ENCODE results near the gene IQCC.
A peak's percentile ranks its signal among the peaks of the same experiment; 100 is the strongest.

The IQCC gene

DNA sequence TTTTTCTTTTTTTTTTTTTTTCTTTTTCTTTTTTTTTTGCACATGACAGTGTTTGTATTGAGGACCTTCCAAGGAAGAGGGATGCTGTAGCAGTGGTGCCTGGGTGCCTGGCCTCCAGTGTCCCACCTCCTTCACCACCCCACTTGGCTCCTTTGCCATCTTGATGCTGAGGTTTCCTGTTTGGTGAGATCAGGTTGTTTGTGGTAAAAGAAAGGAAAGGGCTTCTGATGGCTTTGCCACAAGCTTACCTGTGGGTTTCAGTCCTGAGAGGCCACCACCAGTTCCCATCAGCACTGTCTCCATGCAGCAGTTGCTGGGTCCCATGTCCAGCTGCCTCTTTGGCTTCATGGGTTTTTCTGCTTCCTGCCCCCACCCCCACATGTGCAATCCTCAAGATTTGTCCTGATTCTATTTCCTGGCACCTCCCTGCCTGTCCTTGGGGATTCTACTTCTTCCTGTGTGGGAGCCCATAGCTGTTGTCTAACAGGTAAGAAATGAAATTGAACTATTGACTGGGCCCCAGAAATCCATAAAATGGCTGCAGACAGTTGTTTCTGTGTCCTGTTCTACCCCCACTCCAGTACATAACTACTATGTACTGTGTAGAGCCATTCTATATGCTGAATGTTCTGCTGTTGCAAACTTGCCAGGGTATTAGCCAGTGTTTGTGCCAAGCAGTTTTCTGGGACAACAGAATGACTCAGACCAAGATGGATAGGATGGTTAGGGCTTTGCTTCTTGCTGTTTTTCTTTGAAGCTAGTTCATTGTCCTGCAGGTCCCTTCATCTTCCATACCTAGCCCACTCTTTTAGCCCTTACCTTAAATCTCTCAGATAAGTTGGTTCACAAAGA, 9.3 kb upstream of the IQCC start:
- DNase-seq (ENCODE audit: low spot score), result no peak

- no peak for DNase-seq (ENCODE audit: low spot score)
Observed at GRCh38 chr1:32197074-32197473, 8.4 kb upstream of the IQCC start.

DNA sequence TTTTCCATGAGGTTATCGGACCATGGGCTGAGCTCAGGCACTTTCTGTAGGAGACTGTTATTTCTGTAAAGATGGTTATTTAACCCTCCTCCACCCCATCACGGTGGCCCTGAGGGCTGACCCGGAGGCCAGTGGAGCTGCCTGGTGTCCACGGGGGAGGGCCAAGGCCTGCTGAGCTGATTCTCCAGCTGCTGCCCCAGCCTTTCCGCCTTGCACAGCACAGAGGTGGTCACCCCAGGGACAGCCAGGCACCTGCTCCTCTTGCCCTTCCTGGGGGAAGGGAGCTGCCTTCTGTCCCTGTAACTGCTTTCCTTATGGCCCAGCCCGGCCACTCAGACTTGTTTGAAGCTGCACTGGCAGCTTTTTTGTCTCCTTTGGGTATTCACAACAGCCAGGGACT, 7.6 kb upstream of the IQCC start:
- no peak for DNase-seq (ENCODE audit: low spot score)

DNA sequence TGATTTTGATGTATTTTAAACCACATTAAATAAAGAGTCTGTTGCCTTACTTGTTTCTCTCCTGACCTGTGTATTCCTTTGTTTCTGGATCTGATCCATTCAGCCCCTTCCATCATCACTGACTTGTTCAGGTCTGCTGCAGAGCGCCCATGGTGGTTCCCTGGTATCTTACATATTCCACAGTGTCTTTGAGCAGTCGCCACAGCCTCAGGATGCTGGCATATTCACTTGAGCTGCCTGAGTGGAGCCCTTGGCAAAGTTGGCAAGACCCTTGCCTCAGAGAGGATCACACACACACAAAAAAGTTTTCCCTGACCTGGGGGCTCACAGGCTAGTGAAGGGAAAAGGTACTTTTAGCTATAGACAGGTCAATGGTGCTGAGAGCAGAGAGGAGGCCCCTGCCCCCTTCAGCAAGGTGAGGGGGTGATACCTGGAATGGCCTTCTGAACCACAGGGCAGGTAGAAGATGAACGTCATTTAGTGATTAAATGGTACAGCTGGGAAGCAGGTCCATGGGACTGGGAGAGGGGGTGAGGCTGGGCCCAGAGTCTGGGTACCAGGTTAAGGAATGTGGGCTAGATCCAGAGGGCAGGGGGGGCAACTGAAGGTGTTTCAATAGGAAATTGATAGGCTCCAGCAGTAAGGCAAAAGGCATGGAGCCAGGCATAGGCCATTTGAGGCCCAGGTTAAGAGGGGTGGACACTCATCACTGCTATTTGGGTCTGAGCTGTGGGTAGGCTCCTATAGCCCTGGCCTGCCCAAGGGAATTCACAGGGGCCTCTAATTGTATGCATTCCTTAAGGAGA, 7.0 kb upstream of the IQCC start:
- no peak for DNase-seq (ENCODE audit: low spot score)

- DNase-seq (ENCODE audit: low spot score), result no peak
Observed at GRCh38 chr1:32199043-32199716, 6.3 kb upstream of the IQCC start.

DNA sequence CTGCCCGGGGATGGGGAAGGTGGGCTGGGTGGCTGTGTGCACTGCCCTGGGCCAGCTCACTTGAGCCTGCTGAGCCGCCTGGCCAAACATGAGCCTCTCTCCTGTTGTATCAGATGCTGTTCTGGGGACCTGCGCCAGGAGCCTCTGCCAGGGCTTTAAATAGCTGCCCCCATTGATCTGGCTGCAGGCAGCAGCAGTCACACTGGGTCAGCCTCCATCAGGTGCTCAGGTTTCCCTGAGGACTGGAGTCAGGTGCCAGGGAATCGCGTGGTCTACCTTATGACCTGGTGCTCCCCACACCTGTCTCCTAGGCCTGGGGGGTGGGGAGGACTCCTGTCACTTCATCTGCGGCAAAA, 5.8 kb upstream of the IQCC start:
- DNase-seq (ENCODE audit: low spot score), result no peak

GRCh38 chr1:32200226-32201010, 5.1 kb upstream of the IQCC start, which contains the start of gene CCDC28B:
CCDC28B (plus strand) TSS chr1:32200595; CDS start chr1:32201936, 1,341 bp downstream.
- peak; percentile 73 for DNase-seq (ENCODE audit: low spot score)

DNA sequence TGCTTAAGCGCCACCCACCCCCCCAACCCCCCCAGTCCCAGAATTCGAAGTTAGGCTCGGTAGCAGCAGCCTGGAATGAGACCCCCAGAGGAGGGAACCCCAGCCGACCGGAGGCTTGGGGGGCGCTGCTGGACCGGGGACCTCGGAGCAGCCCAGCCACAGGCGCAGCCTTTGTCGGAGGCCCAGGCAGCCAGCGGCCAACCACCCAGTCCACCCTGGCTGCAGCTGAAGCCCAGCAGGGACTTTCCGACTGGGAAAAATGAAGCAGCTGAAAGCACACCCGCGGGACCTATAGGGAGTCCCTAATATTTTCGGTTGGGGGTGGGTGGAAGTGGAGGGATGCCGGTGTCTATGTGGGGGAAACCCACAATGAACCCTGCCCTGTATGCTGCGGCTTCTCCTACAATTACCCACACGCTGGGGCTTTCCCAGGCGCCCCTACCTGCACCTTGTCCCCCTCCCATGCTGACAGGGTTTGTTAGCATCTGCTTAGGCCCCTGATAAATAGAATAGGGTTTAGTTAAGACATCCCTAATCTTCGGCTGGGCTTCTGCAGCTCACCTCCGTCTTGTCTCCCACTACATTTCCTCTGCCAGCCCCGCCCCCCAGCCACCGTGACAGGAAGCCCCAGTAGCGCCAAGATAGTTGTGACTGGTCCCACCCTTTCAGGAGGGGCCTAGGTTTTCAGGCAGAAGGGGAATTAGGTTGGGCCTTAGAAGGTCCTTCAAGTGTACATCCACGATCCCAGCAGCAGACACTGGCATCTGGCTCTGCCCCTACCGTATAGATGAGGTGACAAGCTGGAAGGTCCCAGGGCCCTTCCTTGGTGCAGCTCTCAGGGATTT, 4.2 kb upstream of the IQCC start:
- peak; percentile 61 for DNase-seq (ENCODE audit: low spot score)

DNA sequence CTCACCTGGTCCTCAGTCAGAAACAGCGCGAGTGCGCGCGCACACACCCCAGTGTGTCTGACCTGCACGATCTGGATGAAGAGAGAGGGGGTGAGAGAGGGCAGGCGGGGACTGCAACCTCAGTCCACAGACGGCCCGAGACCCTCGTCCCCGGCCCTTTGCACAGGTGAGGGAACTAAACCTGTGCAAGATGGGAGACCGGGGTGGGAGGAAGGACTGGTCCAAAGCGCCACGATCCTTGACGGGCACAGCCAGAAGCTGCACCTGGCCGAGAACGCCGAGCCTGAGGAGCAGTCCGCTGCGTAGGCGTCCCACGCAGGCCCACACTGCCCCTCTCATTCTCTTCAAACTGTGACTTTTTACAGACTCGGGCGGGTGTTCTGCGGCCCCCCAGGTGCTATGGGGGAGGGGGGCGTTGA, 519 bp upstream of the IQCC start:
- no peak for DNase-seq (ENCODE audit: low spot score)

- no peak for DNase-seq (ENCODE audit: low spot score)
Observed at GRCh38 chr1:32208469-32208868, 3.0 kb downstream of the IQCC start.

GRCh38 chr1:32208891-32209328, 3.4 kb downstream of the IQCC start, which contains the start of gene DCDC2B:
DCDC2B (plus strand) TSS chr1:32209089; CDS start chr1:32209094, 5 bp downstream.
- peak; percentile 38 for DNase-seq (ENCODE audit: low spot score)

DNA sequence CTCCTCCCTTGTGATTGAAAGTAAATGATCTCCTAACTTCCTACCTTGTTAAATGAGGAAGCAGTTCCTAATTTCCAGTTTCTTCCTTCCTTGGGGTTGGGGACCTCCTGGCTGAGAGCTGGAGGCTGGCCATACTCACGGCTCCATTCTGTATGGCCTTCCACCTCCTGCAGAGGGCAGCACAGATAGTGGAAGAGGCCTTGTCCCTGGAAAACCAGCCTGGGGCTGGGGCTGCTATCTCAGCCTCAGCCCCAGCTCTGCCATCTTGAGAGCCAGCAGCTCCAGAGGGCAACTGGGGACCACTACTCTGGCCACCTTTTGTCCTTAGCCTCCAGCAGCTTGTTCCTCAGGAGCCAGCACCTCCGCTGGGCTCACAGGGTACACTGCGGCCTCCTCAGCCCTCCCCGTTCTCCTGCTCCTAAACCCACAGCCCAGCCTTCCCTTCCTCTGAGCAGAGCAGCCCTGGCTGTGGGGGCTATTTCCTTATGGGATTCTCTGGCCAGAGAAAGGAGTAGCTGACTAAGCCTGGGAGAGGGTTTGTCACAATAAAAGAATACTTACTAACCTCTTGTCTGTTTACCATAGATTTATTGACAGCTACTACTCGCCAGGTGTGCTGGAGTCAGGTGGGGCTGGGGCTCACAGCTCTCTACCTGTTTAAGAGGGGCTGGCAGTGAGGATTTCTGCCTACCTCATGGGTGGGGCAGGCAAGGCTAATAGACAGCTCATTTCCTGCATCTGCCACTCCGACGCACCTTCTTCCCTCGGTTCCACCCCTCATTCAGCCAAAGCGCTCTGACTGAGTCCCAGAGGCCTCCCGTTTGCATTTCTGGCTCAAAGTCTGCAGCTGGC, 10.4 kb downstream of the IQCC start:
- peak; percentile 70 for DNase-seq (ENCODE audit: low spot score)

- DNase-seq (ENCODE audit: low spot score), result no peak
Observed at GRCh38 chr1:32216566-32216965, 11.1 kb downstream of the IQCC start.

DNA sequence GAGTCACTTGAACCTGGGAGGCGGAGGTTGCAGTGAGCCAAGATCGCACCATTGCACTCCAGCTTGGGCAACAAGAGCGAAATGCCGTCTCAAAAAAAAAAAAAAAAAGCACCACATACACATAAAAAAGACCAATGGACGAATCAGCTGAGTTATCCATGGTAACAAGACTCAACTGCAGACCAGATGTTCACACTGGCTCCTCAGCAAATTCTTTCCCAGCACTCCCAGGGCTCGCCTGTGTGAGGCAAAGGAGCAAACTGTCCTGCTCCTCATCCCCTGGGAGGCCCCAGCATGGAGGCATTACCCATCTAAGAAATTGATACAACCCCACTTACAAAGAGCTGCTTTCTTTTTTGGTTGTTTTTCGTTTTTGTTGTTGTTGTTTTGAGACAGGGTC, 13.6 kb downstream of the IQCC start:
- DNase-seq (ENCODE audit: low spot score), result no peak

DNA sequence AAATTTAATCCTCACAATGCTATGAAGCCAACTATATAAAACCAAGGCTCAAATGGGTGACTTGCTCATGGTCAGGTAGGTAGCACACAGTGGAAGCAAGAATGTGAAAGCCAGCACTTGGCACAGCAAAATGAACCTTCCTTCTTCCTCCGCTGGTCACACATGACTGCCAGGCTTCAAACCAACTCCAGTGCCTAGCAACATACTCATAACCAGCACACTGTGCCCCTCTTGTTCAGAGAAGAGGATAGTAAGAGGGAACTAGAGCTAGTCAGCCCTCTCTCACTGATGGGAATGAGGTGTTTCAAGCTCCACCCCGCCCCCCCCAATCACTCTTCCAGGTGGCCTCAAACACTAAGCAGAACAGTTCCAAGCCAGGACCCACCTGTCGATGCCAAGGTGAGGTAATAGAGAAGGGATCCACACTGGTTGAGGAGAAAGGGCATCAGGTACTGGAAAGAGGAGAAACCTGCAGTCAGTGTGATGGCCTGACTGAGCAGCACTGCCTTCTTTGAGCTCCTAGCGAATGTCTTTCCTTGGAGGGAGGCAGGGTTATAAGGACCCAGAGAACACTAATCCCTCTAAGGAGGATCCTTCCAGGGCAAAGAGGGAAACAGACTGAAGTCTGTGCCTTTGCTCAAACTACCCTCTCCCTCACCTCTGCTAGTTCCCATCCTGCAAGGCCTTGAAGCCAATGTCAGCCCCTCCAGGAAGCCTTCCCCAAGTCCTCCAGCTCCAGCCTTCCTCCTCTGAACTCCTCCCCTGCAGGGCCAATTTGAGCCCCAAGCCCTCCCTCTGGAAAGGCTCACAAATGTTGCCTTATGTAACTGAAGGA, 15.5 kb downstream of the IQCC start:
- no peak for DNase-seq (ENCODE audit: low spot score)

GRCh38 chr1:32221581-32221979, 16.1 kb downstream of the IQCC start:
- peak; percentile 34 for DNase-seq (ENCODE audit: low spot score)

DNA sequence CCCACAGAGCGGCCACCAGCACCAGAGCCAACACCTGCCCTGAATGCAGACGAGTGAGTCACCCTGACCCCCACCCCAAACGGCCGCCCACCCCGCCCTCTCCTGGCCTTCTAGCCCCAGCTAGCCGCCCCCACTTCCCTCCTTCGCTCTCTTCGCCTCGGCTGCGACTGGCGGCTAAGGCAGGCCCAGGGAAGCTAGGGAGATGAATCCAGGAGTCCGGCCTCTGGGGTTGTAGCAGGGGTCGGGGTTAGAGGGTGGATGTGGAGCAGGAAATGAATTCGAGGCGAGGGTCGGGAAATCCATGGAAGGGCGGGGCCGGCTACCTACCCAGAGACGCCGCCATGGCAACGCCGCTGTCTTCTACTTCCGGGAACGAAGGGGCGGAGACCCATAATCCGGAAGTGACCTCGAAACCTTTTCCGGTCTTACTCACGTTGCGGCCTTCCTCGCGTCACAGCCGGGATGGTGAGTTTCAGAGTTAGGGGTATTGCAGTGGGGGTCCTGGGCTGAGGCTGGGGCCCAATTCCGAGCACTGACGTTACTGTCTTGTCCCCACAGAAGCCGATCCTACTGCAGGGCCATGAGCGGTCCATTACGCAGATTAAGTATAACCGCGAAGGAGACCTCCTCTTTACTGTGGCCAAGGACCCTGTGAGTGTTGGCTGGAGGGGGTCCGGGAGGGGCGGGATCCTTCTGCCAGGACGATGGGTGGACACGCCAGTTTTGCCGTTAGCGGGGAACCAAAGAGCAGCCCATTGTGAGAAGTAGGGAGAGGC, 16.7 kb downstream of the IQCC start, which contains the start of the genes EIF3I and TMEM234:
Gene EIF3I, plus strand, starts transcription at position 428 of the 776 bp plus-strand sequence. Its CDS starts 35 bp downstream, at position 463.
Gene TMEM234, minus strand, starts transcription at position 374 of the 776 bp plus-strand sequence. Its CDS starts 31 bp downstream, at position 343.
- DNase-seq (ENCODE audit: low spot score), result peak; percentile 94

- no peak for DNase-seq (ENCODE audit: low spot score)
Observed at GRCh38 chr1:32223683-32224082, 18.2 kb downstream of the IQCC start.
